HepG2 (cell line): ENCODE data around the gene CRIP1. TPM values are rescaled to one million over a fixed set of nuclear protein-coding genes. Genes with fewer than 3 reads are reported as not detected.
A peak's percentile ranks its signal among the peaks of the same experiment; 100 is the strongest.

Source experiments
- ARNTL ChIP-seq: sonication (generic); formaldehyde crosslinking; IDR thresholded peaks from 2 replicates; pipeline ENCODE4 v1.4.0; 2020; ENCODE audit warnings: mild to moderate bottlenecking, missing genetic modification reagents
- ATM ChIP-seq: fragments of 450-650 bp; IDR thresholded peaks from 2 replicates; pipeline ENCODE4 v1.7.1; 2017; ENCODE audit warnings: mild to moderate bottlenecking, borderline replicate concordance
- CHD2 ChIP-seq: IDR thresholded peaks from 2 replicates; pipeline ENCODE4 v1.6.1; 2011; ENCODE audit warnings: low read depth, low read length, improper control_type of control experiment
- FOXM1 ChIP-seq: sonication (generic); formaldehyde crosslinking; IDR thresholded peaks from 2 replicates; pipeline ENCODE4 v1.5.0; 2020; ENCODE audit warnings: missing genetic modification reagents
- FOXP1 ChIP-seq, 2 experiments: fragments of 450-650 bp in 1 of 2; IDR thresholded peaks; 2 replicates each; pipeline ENCODE4 v1.6.1; 2017 to 2018; ENCODE audit warnings: antibody characterized with exemption in 1 of 2
- GFI1 ChIP-seq: sonication (generic); formaldehyde crosslinking; IDR thresholded peaks from 2 replicates; pipeline ENCODE4 v1.5.0; 2020; ENCODE audit warnings: missing genetic modification reagents, mild to moderate bottlenecking, borderline replicate concordance
- GLI4 ChIP-seq: sonication (generic); formaldehyde crosslinking; IDR thresholded peaks from 2 replicates; pipeline ENCODE4 v1.5.1; 2020; ENCODE audit warnings: missing genetic modification reagents, mild to moderate bottlenecking, moderate library complexity, borderline replicate concordance
- HIVEP1 ChIP-seq: sonication (generic); formaldehyde crosslinking; IDR thresholded peaks from 2 replicates; pipeline ENCODE4 v1.4.0; 2020; ENCODE audit warnings: mild to moderate bottlenecking, missing genetic modification reagents
- KLF12 ChIP-seq: sonication (generic); formaldehyde crosslinking; IDR thresholded peaks from 2 replicates; pipeline ENCODE4 v1.4.0; 2020; ENCODE audit warnings: missing genetic modification reagents, borderline replicate concordance
- NAIF1 ChIP-seq: sonication (generic); formaldehyde crosslinking; IDR thresholded peaks from 2 replicates; pipeline ENCODE4 v1.5.0; 2020; ENCODE audit warnings: mild to moderate bottlenecking, missing genetic modification reagents, borderline replicate concordance
- POLR2G ChIP-seq: fragments of 200-400 bp; formaldehyde crosslinking; IDR thresholded peaks from 2 replicates; pipeline ENCODE4 v1.6.1; 2018; ENCODE audit warnings: mild to moderate bottlenecking, low read depth, low read length, moderate library complexity
- RELA ChIP-seq: sonication (generic); formaldehyde crosslinking; IDR thresholded peaks from 2 replicates; pipeline ENCODE4 v1.4.0; 2020; ENCODE audit warnings: missing genetic modification reagents
- SATB2 ChIP-seq: sonication (generic); formaldehyde crosslinking; IDR thresholded peaks from 2 replicates; pipeline ENCODE4 v1.5.0; 2020; ENCODE audit warnings: missing genetic modification reagents
- SIX4 ChIP-seq: sonication (generic); formaldehyde crosslinking; IDR thresholded peaks from 2 replicates; pipeline ENCODE4 v1.4.0; 2020; ENCODE audit warnings: missing genetic modification reagents
- SSRP1 ChIP-seq: IDR thresholded peaks from 2 replicates; pipeline ENCODE4 v1.6.1; 2016; ENCODE audit warnings: control low read depth
- TOPORS ChIP-seq: sonication (generic); formaldehyde crosslinking; IDR thresholded peaks from 2 replicates; pipeline ENCODE4 v1.8.0; 2023; ENCODE audit warnings: mild to moderate bottlenecking, missing genetic modification reagents
- ZBTB7B ChIP-seq: sonication (generic); formaldehyde crosslinking; IDR thresholded peaks from 2 replicates; pipeline ENCODE4 v1.4.0; 2020; ENCODE audit warnings: missing genetic modification reagents
- ZIK1 ChIP-seq: sonication (generic); formaldehyde crosslinking; IDR thresholded peaks from 2 replicates; pipeline ENCODE4 v1.5.0; 2020; ENCODE audit warnings: mild to moderate bottlenecking, low read depth, missing genetic modification reagents, borderline replicate concordance
- ZNF12 ChIP-seq: sonication (generic); formaldehyde crosslinking; IDR thresholded peaks from 2 replicates; pipeline ENCODE4 v1.5.0; 2020; ENCODE audit warnings: missing genetic modification reagents
- ZNF260 ChIP-seq: sonication (generic); formaldehyde crosslinking; IDR thresholded peaks from 2 replicates; pipeline ENCODE4 v1.4.0; 2020; ENCODE audit warnings: missing genetic modification reagents, low read depth, mild to moderate bottlenecking, borderline replicate concordance
- ZNF430 ChIP-seq: sonication (generic); formaldehyde crosslinking; IDR thresholded peaks from 2 replicates; pipeline ENCODE4 v1.9.0; 2021; ENCODE audit warnings: mild to moderate bottlenecking, missing genetic modification reagents
- ZNF614 ChIP-seq: IDR thresholded peaks from 2 replicates; pipeline ENCODE4 v1.6.1; 2018; ENCODE audit warnings: missing biosample characterization, missing genetic modification reagents, inconsistent platforms, borderline replicate concordance
- ZNF713 ChIP-seq: sonication (generic); formaldehyde crosslinking; IDR thresholded peaks from 2 replicates; pipeline ENCODE4 v1.4.0; 2020; ENCODE audit warnings: mild to moderate bottlenecking, missing genetic modification reagents
- ZNF790 ChIP-seq: sonication (generic); formaldehyde crosslinking; IDR thresholded peaks from 2 replicates; pipeline ENCODE4 v1.8.0; 2022; ENCODE audit warnings: missing genetic modification reagents, mild to moderate bottlenecking, borderline replicate concordance
- polyA plus RNA-seq, 8 experiments: library from polyadenylated mRNA; depleted of rRNA in 3 of 8; stranded (reverse) in 7 of 8; unstranded in 1 of 8; fragments of >200 nt; fragmentation: Illumina TruSeq in 4 of 8; extraction: Trizol in 4 of 8; gene quantifications; 2 replicates each; pipeline versions ENCODE4 v1.2.1 to v1.2.3, GENCODE V29; 2011 to 2016; ENCODE audit warnings: low read depth in 4 of 8, missing spikeins in 1 of 8, mixed read lengths in 1 of 8; ENCODE audit not compliant: insufficient read depth in 1 of 8
- total RNA-seq, 5 experiments: library from RNA; depleted of rRNA; stranded (reverse); fragments of >200 nt; fragmentation: Illumina TruSeq; extraction: Trizol; gene quantifications; 2 replicates each; pipeline ENCODE4 v1.2.3, GENCODE V29; 2016; ENCODE audit warnings: low read depth in 1 of 5
- TF ChIP-seq, protein P1 (sequence below): sonication (generic); formaldehyde crosslinking; IDR thresholded peaks from 2 replicates; pipeline ENCODE4 v1.9.0; 2022; ENCODE audit warnings: missing genetic modification reagents, mild to moderate bottlenecking, borderline replicate concordance
- TF ChIP-seq, protein P2 (sequence below): IDR thresholded peaks from 2 replicates; pipeline ENCODE4 v1.6.1; 2012; ENCODE audit warnings: low read depth, low read length, improper control_type of control experiment
- TF ChIP-seq, protein P3 (sequence below): sonication (generic); formaldehyde crosslinking; IDR thresholded peaks from 2 replicates; pipeline ENCODE4 v1.4.0; 2020; ENCODE audit warnings: missing genetic modification reagents
- TF ChIP-seq, protein P4 (sequence below): sonication (generic); formaldehyde crosslinking; IDR thresholded peaks from 2 replicates; pipeline ENCODE4 v1.4.0; 2020; ENCODE audit warnings: missing genetic modification reagents

Gene CRIP1
- total and polyA plus RNA-seq, 2 of the 13 experiments (the other 11 are each of a cell fraction or from before 2014, with no cell fraction given), result 53.9 to 59.5 TPM

DNA sequence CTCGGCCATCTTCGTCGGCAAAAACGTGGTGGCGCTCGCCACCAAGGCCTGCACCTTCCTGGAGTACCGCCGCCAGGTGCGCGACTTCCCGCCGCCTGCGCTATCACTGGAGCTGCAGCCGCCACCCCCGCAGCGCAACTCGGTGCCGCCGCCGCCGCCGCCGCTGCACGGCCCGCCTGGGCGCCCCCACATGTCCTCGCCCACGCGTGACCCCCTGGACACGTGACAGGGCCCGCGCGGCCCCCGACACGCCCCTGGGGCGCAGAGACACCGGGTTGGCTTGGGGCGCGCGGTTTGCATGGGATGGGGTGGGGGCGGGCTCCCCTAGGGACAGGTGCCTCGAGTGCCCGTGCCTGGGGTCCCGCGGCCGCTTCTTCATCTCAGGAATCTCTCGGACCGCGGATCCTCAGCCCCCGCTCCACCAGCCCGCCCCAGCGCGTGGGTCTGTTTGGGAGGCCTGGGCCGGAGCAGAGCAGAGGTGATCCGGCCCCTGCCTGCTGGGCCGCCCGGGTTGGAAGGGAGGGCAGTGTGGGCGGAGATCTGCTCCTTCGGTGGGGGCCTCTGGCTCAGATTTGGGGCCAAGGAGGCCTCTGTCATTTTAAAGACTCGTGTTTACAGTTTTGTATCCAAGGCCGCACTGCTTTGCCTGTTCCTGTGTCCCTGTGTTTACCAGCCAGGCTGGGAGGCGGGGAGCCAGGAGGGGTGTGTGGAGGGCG, 43.0 kb downstream of the CRIP1 start (continued):
- TF ChIP-seq, protein P1, sequence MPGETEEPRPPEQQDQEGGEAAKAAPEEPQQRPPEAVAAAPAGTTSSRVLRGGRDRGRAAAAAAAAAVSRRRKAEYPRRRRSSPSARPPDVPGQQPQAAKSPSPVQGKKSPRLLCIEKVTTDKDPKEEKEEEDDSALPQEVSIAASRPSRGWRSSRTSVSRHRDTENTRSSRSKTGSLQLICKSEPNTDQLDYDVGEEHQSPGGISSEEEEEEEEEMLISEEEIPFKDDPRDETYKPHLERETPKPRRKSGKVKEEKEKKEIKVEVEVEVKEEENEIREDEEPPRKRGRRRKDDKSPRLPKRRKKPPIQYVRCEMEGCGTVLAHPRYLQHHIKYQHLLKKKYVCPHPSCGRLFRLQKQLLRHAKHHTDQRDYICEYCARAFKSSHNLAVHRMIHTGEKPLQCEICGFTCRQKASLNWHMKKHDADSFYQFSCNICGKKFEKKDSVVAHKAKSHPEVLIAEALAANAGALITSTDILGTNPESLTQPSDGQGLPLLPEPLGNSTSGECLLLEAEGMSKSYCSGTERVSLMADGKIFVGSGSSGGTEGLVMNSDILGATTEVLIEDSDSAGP (CRISPR knock-in tag), result peak; percentile 52; the same call in 1 of the 2 replicates
- TF ChIP-seq ZBTB7B (no peak), GFI1 (CRISPR knock-in tag) (peak; percentile 65; the same call in 1 of the 2 replicates), ZNF713 (no peak), ZNF430 (no peak), SATB2 (no peak), HIVEP1 (CRISPR knock-in tag) (no peak), ZNF614 (CRISPR knock-in tag) (no peak), ZNF790 (CRISPR knock-in tag) (no peak), POLR2G (no peak), ATM (no peak), ZNF260 (CRISPR knock-in tag) (no peak), SSRP1 (CRISPR knock-in tag) (no peak), RELA (CRISPR knock-in tag) (no peak), GLI4 (CRISPR knock-in tag) (no peak), ARNTL (CRISPR knock-in tag) (no peak), KLF12 (no peak), NAIF1 (CRISPR knock-in tag) (no peak), ZIK1 (CRISPR knock-in tag) (no peak), CHD2 (no peak), FOXM1 (no peak), FOXP1 (IDR thresholded peaks at IDR 0.05) (no peak), FOXP1 (CRISPR knock-in tag; IDR thresholded peaks at IDR 0.05) (peak; percentile 89), TOPORS (CRISPR knock-in tag) (no peak), SIX4 (CRISPR knock-in tag) (no peak), ZNF12 (CRISPR knock-in tag) (no peak)
- TF ChIP-seq, protein P2, sequence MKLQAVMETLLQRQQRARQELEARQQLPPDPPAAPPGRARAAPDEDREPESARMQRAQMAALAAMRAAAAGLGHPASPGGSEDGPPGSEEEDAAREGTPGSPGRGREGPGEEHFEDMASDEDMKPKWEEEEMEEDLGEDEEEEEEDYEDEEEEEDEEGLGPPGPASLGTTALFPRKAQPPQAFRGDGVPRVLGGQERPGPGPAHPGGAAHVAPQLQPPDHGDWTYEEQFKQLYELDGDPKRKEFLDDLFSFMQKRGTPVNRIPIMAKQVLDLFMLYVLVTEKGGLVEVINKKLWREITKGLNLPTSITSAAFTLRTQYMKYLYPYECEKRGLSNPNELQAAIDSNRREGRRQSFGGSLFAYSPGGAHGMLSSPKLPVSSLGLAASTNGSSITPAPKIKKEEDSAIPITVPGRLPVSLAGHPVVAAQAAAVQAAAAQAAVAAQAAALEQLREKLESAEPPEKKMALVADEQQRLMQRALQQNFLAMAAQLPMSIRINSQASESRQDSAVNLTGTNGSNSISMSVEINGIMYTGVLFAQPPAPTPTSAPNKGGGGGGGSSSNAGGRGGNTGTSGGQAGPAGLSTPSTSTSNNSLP, result no peak
- TF ChIP-seq, protein P3, sequence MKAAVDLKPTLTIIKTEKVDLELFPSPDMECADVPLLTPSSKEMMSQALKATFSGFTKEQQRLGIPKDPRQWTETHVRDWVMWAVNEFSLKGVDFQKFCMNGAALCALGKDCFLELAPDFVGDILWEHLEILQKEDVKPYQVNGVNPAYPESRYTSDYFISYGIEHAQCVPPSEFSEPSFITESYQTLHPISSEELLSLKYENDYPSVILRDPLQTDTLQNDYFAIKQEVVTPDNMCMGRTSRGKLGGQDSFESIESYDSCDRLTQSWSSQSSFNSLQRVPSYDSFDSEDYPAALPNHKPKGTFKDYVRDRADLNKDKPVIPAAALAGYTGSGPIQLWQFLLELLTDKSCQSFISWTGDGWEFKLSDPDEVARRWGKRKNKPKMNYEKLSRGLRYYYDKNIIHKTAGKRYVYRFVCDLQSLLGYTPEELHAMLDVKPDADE (CRISPR knock-in tag), result no peak
- TF ChIP-seq, protein P4, sequence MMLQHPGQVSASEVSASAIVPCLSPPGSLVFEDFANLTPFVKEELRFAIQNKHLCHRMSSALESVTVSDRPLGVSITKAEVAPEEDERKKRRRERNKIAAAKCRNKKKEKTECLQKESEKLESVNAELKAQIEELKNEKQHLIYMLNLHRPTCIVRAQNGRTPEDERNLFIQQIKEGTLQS, result no peak
